GM18867 (cell line): ENCODE results near the gene ATP9A.
"Not testable (repeated sequence)": the region's sequence is repeated elsewhere in the genome, so short reads cannot be mapped to it uniquely, and the experiment has no call there.

Experiments used
- ATAC-seq: cut with Tn5 transposase; IDR thresholded peaks from one replicate; pipeline ENCODE4 v1.9.1; 2021; ENCODE audit warnings: mild to moderate bottlenecking, moderate library complexity; ENCODE audit not compliant: unreplicated experiment

Gene ATP9A

DNA sequence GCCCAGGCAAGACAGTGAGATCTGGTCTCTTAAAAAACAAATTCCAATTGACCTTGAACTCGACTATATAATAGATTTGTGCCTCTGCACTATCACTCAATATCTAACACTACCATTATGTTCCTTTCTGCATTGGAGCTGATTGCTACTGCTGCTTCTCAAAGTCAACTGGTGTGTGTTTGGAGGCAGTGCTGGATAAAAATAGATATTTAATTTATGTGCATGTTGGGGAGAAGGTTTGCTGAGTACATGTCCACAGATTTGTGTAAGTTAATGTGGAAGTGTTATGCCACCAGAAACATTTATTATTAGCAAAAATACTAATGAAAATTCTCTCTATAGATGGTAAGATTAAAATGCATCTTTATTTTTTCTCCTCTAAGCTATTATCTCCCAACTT is 39.5 kb downstream of the ATP9A start:
- no peak for ATAC-seq

DNA sequence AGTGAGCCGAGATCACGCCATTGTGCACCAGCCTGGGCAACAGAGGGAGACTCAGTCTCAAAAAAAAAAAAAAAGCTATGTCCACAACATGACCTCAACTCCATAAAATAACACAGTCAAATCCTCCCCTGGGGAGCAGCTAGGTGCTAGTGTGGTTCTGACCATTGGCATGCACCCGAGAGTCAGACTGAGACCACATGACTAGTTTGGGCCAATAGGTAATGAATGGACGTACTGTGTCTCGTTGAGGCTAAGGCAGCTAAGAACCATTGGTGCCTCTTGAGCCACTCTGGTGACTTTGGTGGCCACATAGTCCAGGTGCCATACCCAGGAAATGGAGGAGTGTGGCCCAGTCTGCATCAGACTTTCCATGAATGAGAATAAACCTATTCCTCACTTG is 40.3 kb downstream of the ATP9A start:
- no peak for ATAC-seq

DNA sequence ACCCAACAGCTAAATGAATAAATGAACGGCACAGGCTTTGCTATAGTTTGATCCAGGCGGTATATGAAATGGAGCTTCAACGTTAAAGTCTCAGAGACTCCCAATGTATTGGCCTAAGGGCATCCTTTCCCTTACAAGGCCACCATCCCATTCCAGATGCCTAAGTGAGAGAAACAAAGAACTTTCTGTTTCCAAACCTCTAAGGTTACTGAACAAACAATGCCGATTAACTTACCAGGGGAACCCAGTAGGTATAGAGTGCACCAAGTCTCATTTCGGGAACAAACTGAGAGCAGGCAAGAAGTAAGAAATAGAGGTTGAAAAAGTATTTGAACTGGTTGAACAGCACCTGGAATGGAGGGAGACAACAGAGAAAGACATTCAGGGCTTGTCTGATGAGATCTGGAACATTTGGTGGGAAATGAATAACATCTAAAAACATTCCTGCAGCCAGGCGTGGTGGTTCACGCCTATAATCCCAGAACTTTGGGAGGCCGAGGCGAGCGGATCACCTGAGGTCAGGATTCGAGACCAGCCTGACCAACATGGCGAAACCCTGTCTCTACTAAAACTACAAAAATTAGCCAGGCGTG is 42.5 kb downstream of the ATP9A start:
- no peak for ATAC-seq

DNA sequence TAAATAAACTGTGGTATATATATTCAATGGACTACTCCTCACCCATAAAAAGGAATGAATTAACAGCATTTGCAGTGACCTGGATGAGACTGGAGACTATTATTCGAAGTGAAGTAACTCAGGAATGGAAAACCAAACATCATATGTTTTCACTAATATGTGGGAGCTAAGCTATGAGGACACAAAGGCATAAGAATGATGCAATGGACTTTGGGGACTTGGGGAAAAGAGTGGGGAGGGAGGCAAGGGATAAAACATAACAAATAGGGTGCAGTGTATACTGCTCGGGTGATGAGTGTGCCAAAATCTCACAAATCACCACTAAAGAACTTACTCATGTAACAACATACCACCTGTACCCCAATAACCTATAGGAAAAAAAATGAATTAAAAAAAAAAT is 45.2 kb downstream of the ATP9A start:
- not testable (repeated sequence) for ATAC-seq

DNA sequence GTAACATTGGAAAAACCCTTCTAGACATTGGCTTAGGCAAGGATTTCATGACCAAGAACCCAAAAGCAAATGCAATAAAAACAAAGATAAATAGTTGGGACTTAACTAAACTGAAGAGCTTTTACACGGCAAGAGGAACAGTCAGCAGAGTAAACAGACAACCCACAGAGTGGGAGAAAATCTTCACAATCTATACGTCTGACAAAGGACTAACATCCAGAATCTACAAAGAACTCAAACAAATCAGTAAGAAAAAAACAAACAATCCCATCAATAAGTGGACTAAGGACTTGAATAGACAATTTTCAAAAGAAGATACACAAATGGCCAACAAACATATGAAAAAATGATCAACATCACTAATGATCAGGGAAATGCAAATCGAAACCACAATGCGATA is 45.9 kb downstream of the ATP9A start:
- not testable (repeated sequence) for ATAC-seq

DNA sequence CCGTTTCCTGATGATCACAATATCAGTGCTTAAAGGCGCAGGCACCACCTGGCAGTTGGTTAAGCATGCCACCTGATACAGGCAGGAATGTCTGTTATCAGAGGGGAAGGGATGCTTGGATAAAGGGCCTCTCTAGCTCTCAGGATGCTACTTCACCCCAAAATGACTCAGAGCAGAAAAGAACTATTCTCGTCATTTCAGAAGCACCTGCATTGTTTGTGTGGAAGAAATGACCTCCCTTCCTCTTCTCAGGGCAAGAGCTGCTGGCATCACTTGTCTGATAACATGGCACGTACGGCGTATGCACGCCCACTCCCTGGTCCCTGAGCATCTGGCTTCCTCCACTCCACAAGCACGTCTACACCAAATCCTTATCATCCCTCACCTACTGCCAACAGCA is 47.3 kb downstream of the ATP9A start:
- ATAC-seq, result no peak

DNA sequence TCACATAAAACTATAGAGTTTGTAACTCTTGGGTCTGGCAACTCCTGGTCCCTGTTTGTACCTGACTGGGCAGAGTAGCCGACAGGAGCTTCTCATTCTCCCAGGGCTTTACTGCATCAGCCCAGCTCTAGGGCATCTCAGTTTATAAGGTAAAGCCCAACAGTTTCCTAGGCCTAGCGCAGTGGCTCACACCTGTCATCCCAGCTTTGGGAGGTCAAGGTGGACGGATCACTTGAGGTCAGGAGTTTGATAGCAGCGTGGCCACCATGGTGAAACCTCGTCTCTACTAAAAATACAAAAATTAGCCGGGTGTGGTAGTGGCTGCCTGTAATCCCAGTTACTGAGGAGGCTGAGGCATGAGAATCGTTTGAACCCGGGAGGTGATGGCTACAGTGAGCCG is 47.8 kb downstream of the ATP9A start:
- no peak for ATAC-seq

DNA sequence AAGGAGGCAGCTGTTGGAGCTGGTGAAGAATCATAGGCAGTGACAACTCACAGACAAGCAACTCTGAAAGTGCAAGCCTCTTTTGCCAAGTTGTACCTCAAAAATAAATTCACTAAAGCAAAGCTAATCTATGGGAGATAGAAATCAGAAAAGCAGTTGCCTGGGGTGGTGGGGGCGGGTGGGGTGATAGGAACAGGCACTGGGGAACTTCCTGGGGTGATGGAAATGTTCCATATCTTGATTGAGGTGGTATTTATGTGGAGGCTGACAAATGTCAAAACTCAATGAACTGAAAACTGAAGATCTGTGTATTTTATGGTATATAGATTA is 52.4 kb downstream of the ATP9A start:
- ATAC-seq, result no peak

DNA sequence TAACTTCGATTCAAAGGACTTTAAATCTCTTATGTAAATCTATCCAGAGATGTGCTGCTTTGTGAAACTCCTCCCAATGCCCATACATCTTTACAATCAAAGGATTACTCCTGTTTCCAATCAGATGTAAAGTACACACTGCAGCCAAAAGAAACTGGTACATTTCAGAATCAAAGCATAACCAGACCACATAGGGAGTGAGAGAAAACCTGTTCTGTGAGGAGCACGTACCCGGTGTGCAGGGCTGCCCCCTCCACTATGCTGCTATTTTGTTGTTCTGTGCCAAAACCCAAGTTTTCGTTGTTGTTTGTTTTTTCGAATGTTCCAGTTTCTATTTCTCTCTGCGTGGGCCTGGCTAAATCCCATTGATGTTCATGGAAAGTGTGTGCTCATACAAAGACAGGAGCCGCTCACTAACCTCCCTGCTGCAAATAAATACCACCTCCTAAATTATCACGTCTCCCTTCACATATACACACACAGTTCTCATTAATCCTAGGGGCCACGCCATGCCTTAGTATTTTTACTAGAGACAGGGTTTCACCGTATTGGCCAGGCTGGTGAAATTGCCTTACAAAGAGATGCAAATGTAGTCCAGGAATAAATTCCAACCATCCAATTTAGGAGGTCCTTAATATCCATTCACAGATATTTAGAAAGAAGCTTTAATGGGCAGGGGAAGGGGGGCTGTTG is 52.9 kb downstream of the ATP9A start:
- ATAC-seq, result no peak

DNA sequence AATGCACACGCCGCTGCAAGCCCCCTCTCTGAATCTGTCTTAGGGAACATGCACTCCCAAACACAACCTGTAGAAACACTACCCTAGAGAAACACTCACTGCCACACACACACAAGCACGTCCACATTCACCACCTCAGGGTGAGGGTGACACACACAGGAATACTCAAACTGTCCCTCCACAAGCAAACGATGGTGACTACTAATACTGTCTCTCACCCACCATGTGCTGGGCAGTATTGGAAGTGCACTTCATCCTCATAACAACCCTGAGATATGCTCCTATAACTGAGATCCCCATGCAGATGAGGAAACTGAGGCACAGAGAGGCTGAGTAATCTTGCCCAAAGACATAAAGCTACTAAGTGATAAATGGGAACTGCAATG is 55.0 kb downstream of the ATP9A start:
- no peak for ATAC-seq

DNA sequence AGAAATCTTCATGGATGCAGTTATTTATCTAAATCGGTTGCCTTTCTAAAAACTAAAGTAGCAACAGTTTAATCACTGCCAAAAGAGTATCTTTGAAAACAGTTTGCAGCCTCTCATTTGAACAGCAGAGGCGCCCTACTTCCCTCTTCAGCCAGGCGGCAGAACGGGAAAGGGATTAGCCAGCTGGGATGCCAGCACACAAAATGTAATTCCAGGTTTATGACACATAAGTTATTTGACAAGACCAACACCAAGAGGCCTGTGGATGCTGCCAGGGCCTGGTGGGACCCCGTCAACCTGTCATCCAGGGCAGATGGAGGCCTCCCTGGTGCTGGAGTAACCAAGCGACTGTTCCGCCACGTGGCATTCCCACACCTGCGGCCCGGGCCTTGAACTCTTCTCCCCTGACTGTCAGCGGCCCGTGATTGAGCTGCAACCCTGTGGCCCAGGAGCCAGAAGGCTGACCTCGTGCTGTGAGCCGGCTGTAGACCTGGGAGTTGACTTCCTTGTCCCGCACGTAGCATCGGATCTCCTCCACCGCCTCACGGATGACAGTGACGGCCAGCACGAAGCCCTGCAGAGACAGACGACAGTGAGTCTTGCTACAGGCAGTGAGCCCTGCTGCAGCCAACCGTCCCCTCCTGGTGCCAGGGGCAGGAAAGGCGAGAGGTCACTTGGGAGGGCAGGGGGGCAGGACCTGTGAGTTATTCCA is 55.5 kb downstream of the ATP9A start:
- no peak for ATAC-seq

DNA sequence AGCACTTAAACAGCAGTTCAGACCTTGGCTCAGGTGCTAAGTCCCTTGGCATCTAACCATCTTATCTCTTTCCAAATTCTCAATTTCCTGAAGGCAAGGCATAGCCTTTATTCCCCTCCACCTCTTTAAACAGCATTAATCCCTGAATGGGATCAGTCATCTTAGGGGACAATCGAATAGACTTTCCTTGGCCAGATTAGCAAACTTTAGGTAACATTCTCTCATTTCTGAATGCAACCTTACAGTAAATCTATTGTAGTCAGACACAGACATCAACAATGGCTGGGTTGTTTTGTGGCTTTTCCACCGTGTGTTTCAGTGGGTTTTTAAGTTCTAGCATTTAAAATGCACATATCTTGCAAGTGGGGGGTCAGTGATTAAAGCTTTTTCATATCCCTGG is 56.8 kb downstream of the ATP9A start:
- no peak for ATAC-seq

DNA sequence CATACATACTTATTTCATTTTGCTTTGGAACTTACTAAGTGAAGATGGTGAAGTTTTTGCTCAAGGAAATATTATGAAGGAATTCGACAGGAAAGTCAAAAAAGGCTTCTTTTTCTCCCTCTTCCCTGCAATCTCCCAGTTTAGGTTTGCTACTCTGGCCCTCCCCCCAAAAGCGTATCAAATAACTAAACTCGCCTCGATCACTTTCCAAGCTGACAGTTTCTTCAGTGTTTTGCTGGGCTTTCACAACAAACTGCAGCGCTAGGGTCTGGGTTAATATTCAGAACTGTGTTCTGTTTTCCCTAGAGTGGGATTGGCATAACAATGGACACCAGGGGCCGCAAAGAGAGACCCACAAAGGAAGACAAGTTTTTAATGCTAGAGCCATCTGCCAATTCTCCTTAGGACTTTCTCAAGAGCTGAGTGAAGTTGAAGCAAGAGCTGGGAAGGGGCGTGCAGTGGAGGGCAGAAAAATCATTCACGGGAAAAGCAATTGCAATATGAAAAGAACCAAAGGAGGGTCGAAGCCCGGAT is 57.8 kb downstream of the ATP9A start:
- no peak for ATAC-seq

DNA sequence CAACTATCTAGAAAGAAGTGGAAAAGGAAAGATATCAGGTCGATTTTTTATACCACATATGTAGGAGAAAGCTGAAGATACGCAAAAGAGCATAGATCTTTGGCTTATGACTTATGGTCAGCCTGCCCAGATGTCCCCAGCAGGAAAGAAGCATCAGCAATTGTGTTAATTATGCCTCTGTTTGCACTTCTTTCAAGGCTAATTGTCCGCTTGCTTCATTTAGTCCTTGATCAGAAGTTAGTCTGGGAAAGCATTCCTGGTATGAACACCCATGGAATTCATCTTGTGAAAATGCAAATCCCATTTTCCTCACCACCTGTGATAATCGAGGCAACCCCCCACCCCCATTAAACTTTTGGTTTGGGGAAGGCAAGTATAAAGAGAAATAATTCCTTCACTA is 62.8 kb downstream of the ATP9A start:
- ATAC-seq, result no peak

DNA sequence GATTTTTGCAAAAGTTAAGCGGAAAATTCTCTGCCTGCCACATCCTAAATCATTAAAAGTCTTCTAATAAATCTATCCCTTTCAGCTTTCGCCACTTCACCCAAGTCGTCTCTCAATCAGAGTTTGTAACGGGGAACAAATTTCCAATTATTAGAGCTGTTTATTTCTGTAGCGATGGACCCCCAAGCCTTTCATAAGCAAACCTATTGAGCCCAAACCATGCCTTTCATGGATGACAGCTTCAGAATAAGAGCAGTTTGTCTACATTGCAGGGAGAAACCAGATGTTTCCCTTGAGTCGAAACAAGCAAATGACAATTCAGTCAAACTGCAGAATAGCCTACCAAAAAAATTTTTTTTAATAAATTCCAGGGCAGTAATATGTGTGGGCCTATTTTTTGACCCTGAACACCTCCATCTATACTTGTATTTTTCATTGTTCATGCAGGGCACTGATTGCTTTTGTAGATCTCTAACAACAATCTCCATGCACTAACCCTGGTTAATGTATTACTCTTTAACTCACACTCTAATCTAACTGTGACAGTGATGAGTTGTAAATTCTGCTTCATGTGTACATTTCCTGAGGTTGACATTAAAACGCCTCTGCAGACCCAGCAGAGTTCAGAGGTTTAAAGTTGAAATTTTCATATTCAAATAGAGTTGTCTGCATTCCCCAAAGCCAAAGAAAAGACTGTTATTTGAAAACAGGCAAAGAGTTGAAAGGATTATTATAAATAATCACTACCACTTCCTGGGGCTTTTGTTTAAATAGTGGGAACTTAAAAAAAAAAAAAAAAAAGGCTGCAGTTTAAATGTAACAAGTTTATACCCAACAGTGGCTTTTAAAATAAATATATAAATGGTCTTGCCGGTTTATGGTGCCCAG is 64.5 kb downstream of the ATP9A start:
- ATAC-seq, result no peak

DNA sequence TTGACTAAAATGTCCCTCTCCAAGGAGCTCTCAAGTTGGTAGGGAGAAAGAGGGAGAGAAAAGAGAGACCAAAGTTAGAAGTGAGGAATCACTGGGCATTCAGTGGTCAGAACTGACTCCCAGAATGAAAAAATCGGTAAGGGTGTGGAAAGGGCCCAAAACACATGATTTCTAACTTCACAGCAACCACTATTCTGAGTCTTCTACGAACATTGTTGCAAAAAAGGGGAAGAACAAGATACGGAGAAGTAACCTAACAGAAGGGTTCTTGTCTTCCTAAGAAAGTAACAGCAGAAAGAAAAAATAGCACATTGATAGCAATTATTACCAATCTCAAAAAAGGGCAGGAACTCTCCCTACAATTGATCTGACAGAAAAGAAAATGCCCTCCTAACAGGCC is 65.6 kb downstream of the ATP9A start:
- no peak for ATAC-seq

DNA sequence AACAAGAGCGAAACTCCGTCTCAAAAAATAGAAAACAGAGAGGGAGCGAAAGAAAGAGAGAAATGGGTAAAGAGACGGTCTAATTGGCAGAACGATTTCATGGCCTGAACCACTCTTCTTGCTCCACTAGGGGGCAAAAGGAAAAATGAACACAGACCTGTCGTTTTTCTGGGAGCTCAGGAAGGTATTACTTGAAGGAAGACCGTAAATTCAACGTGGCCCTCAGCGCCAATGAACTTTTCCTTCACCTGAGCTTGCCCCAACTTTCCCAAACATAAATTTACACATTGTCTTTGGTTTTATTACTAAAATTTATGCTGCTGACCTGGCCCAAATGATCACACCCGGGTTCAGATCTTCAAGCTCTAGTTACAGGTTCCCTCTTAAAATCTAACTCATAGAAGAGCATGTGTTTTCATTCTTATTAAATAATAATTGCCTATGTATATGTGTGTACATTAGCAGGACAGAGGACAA is 67.3 kb downstream of the ATP9A start:
- no peak for ATAC-seq

DNA sequence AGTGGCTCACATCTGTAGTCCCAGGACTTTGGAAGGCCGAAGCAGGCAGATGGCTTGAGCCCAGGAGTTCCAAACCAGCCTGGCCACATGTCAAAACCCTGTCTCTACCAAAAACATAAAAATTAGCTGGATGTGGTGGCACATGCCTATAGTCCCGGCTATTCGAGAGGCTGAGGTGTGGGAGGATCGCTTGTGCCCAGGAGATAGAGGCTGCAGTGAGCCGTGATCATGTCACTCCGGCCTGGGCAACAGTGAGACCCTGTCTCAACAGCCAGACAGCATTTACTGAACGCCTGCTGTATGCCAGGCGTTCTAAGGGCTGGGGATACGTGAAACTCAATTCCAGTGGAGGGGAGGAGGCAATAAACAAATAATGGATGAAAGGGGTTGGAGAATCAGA is 69.9 kb downstream of the ATP9A start:
- no peak for ATAC-seq

DNA sequence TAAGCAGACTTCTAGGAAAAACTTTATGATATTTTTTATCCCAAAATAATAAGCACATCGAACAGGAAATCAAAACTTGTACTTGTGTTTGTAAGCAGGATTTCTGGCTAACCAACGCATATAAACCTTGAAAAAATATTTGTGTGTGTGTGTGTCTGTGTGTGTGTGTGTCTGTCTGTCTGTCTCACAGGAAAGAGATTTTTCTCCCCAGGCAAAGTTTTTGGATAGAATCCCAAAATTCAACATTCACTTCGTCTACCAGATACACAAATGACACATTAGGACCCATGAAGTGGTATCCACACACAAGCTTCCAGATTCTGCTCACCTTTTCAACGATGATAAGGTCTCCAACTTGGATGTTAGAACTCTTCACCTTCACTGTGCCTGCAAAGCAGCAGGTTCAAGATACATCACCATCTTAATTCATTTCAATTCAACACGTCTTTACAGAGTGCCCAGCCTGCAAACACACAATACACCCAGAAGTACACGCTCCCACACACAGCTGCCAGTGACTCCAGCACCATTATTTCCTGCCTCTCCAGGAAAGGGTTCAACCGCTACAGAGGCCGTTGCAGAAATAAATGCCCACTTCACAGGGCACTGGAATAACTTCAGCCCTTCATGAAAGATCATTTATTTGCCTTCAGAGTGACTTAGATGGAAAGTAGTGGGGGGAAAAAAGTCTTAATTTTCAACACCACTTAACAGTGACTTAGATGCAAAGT is 70.9 kb downstream of the ATP9A start:
- ATAC-seq, result no peak

DNA sequence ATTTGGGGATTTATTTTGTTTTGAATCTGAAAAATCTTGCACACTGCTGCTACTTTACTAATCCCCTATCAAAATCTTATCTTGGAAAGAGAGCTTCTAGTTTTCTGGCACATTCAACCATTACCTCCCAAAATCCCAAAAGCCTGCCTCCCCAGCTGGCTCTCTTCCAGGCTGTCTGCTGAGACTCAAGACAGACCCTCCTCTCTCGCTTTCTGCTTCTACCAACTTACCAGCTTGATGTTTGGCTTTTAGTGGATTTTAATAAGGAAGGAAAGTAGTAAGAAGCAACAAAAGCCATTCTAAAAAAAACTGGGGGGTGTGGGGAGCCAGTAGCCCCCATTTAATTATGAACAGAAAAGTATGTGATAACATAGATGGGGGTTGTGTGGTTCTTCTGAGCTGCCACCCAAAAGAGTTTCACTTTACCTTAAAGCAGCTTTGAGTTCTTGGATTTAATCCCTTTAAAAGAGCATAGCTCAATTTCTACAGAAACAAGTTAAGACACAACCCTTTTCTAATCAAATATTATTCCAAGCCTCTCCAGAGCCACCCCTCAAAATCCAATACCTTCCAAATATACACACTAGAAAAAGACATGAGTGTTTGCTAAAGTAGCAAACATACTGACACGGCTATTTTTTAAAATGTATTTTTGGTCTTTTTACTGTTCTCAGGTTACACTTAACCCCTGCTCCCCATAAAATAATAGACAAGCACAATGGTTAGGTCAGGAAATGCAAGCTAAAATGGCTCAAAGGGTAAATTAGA is 71.7 kb downstream of the ATP9A start:
- ATAC-seq, result no peak
